CD4-positive, CD25-positive, alpha-beta regulatory T cell (primary cell): ENCODE results near the gene IQGAP1. TPM values are rescaled to one million over a fixed set of nuclear protein-coding genes. Genes with fewer than 3 reads are reported as not detected.

ENCODE experiments used
- ATAC-seq, 2 donors: fragments of 150-1000 bp; cut with Tn5 transposase; one replicate each; pipeline ENCODE4 v1.10.0; 2021; ENCODE audit warnings: low read depth in 2 of 2, moderate number of reproducible peaks in 2 of 2, moderate library complexity in 1 of 2
- DNase-seq, 3 donors: peaks; one replicate each; pipeline versions ENCODE4 v3.0.0 to v3.0.0-alpha.2; 2012 to 2022; ENCODE audit warnings: mixed read lengths in 1 of 3
- H3K27ac ChIP-seq: one replicate; pipeline ENCODE4 v1.7.0; 2013; ENCODE audit warnings: mild to moderate bottlenecking, low read length; ENCODE audit not compliant: insufficient read depth, poor library complexity, severe bottlenecking
- H3K27me3 ChIP-seq: one replicate; pipeline ENCODE4 v1.7.0; 2013; ENCODE audit warnings: low read length; ENCODE audit not compliant: control insufficient read depth, insufficient read depth
- H3K36me3 ChIP-seq: one replicate; pipeline ENCODE4 v1.7.0; 2013; ENCODE audit warnings: mild to moderate bottlenecking, low read length, moderate library complexity; ENCODE audit not compliant: control insufficient read depth, insufficient read depth
- H3K4me1 ChIP-seq: 2 replicates; pipeline ENCODE4 v1.7.0; 2013; ENCODE audit warnings: mild to moderate bottlenecking, low read length; ENCODE audit not compliant: insufficient read depth, control insufficient read depth, poor library complexity, severe bottlenecking
- H3K4me3 ChIP-seq: one replicate; pipeline ENCODE4 v1.7.0; 2013; ENCODE audit warnings: low read depth, mild to moderate bottlenecking, low read length, moderate library complexity
- H3K9me3 ChIP-seq, 2 experiments: 1 replicate in 1 of 2; 2 replicates in 1 of 2; pipeline ENCODE4 v1.7.0; 2013; ENCODE audit warnings: low read length in 2 of 2, mild to moderate bottlenecking in 1 of 2, moderate library complexity in 1 of 2; ENCODE audit not compliant: control insufficient read depth in 2 of 2
- H3K27ac Mint-ChIP-seq, 3 donors: one replicate each; pipeline ENCODE4 v1.8.0; 2020 to 2022; ENCODE audit warnings: mild to moderate bottlenecking in 3 of 3, mixed read lengths in 3 of 3, moderate library complexity in 2 of 3
- H3K27me3 Mint-ChIP-seq: one replicate; pipeline ENCODE4 v1.8.0; 2022; ENCODE audit warnings: mild to moderate bottlenecking, mixed read lengths
- H3K36me3 Mint-ChIP-seq: one replicate; pipeline ENCODE4 v1.8.0; 2020; ENCODE audit warnings: mixed read lengths
- H3K4me1 Mint-ChIP-seq, 4 donors: one replicate each; pipeline ENCODE4 v1.8.0; 2020 to 2022; ENCODE audit warnings: mixed read lengths in 4 of 4, mild to moderate bottlenecking in 1 of 4
- H3K4me3 Mint-ChIP-seq, 4 donors: one replicate each; pipeline ENCODE4 v1.8.0; 2020 to 2022; ENCODE audit warnings: mild to moderate bottlenecking in 4 of 4, mixed read lengths in 4 of 4, moderate library complexity in 3 of 4
- H3K9me3 Mint-ChIP-seq, 7 donors: one replicate each; pipeline ENCODE4 v1.8.0; 2020 to 2022; ENCODE audit warnings: mixed read lengths in 7 of 7, mild to moderate bottlenecking in 3 of 7, moderate library complexity in 2 of 7
- polyA plus RNA-seq, 4 donors: library from polyadenylated mRNA; unstranded; fragments of 300-500 nt; fragmentation: Illumina TruSeq; gene quantifications; one replicate each; pipeline ENCODE4 v1.2.3, GENCODE V29; 2021
- total RNA-seq: library from RNA; stranded (reverse); gene quantifications from one replicate; pipeline ENCODE4 v1.2.3, GENCODE V29; 2022

Gene IQGAP1
- total and polyA plus RNA-seq, 5 donors from 2014 or later, result 98.2 to 198 (median 144) TPM

- H3K4me3 ChIP-seq, result peak overlapping the region; percentile 26
- no peaks in the 10 kb centered on the region for H3K9me3 Mint-ChIP-seq
- H3K9me3 ChIP-seq, result no peaks in the 10 kb centered on the region
- H3K4me1 Mint-ChIP-seq, result peaks cover 52 to 87% (median 69%) of the 10 kb centered on the region in 4 donors
- peak overlapping the region in 1 of 3 donors; percentile 81 for H3K27ac Mint-ChIP-seq
- DNase-seq (no peak), ATAC-seq (no peak)
- peaks cover 25% of the 10 kb centered on the region for H3K36me3 ChIP-seq
- H3K4me1 ChIP-seq, result peaks cover 78% of the 10 kb centered on the region
- no peaks in the 10 kb centered on the region for H3K27me3 ChIP-seq
- no peak overlapping the region for H3K27ac ChIP-seq
- no peaks in the 10 kb centered on the region for H3K27me3 Mint-ChIP-seq
- H3K36me3 Mint-ChIP-seq, result peaks cover 27% of the 10 kb centered on the region
- peak overlapping the region in 2 of 4 donors; percentile 4 to 86 for H3K4me3 Mint-ChIP-seq
Measured at GRCh38 chr15:90394748-90395442, 6.9 kb downstream of the IQGAP1 start.

DNA sequence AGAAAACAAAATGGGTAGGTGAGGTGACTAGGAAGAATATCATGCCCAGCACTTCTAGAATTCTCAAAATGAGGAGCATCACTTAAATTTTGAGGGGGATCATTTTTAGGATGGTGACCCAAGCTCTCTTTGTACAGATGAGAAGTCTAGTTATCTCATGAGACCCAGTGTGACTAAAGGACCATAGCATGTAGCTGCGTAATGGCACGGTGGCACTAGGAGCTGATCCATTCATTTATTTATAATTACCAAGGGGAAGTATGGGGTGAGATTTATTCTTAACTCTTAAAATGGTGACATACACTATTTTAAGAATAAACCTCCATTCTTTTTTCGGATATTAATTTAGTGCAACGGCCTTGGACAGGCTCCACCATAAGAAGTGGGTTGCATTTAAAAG lies 8.3 kb downstream of the IQGAP1 start:
- H3K4me3 ChIP-seq, result no peak overlapping the region
- H3K27ac Mint-ChIP-seq, result peak overlapping the region; percentile 7 to 92 (median 86)
- ATAC-seq (no peak), DNase-seq (no peak)
- no peak overlapping the region for H3K27ac ChIP-seq
- H3K36me3 ChIP-seq, result peaks cover 18% of the 10 kb centered on the region
- no peaks in the 10 kb centered on the region for H3K9me3 ChIP-seq
- no peaks in the 10 kb centered on the region for H3K9me3 Mint-ChIP-seq
- H3K4me3 Mint-ChIP-seq, result peak overlapping the region in 3 of 4 donors; percentile 21 to 79 (median 21)
- H3K4me1 Mint-ChIP-seq, result peaks cover 53 to 87% (median 70%) of the 10 kb centered on the region in 4 donors
- H3K27me3 ChIP-seq, result no peaks in the 10 kb centered on the region
- H3K36me3 Mint-ChIP-seq, result peaks cover 18% of the 10 kb centered on the region
- no peaks in the 10 kb centered on the region for H3K27me3 Mint-ChIP-seq
- H3K4me1 ChIP-seq, result peaks cover 78% of the 10 kb centered on the region

DNA sequence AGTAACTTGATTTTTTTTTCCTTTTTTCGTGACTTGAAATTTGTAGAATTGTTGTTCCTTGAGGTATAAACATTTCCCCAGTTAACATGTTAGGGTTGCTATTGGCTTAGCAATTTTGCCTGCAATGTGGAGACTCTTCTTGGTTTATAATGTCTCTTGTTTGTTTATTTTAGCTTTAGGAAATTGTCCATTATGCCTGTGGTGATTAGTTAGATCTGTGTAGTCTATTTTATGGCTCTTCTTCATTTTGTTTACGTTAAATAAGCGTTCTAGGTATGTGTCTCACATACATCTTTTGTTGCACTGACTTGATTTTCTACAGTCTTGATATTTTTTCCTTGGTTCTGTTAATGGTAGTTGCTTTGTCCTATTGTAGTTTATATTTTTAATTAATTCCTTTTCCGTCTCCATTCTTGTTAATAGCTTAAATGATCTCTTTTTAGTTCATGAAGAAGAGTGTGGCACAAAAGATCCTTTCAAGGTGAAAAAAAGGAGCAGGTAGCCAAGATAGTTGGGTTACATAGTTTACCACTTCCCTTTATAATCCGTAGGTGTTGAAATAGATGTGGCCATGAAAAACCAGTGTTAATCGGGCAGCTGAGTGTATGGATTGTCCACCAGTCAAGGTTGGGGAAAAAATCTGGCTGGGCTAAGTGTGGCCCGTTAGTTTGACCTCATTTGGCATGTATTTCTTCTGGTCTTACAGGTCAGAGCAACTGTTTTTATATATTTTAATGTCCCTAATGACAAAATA lies 12.1 kb downstream of the IQGAP1 start:
- Histone ChIP-seq H3K27ac (peak overlapping the region; percentile 98), H3K36me3 (no peaks in the 10 kb centered on the region), H3K4me3 (peak overlapping the region; percentile 72), H3K9me3 (no peaks in the 10 kb centered on the region), H3K27me3 (no peaks in the 10 kb centered on the region), H3K4me1 (peaks cover 64% of the 10 kb centered on the region)
- H3K4me3 Mint-ChIP-seq, result peak overlapping the region; percentile 82 to 85 (median 83)
- H3K27ac Mint-ChIP-seq, result peak overlapping the region; percentile 98 to 100 (median 98)
- ATAC-seq (no peak), DNase-seq (no peak)
- peaks cover 4% of the 10 kb centered on the region for H3K36me3 Mint-ChIP-seq
- no peaks in the 10 kb centered on the region for H3K27me3 Mint-ChIP-seq
- peaks cover 39 to 85% (median 69%) of the 10 kb centered on the region in 4 donors for H3K4me1 Mint-ChIP-seq
- H3K9me3 Mint-ChIP-seq, result no peaks in the 10 kb centered on the region

- no peaks in the 10 kb centered on the region for H3K36me3 Mint-ChIP-seq
- peak overlapping the region; percentile 98 for H3K27ac ChIP-seq
Measured at GRCh38 chr15:90400759-90401314, 12.8 kb downstream of the IQGAP1 start.

GRCh38 chr15:90401495-90401894 lies 13.5 kb downstream of the IQGAP1 start:
- Mint-ChIP-seq H3K27ac (peak overlapping the region; percentile 98 to 100 (median 98)), H3K4me1 (peaks cover 34 to 82% (median 69%) of the 10 kb centered on the region in 4 donors), H3K36me3 (no peaks in the 10 kb centered on the region), H3K9me3 (no peaks in the 10 kb centered on the region), H3K27me3 (no peaks in the 10 kb centered on the region), H3K4me3 (peak overlapping the region; percentile 82 to 85 (median 83))
- DNase-seq (no peak), ATAC-seq (no peak)
- Histone ChIP-seq H3K4me1 (peaks cover 57% of the 10 kb centered on the region), H3K27ac (peak overlapping the region; percentile 98), H3K9me3 (no peaks in the 10 kb centered on the region), H3K36me3 (no peaks in the 10 kb centered on the region), H3K27me3 (no peaks in the 10 kb centered on the region), H3K4me3 (peak overlapping the region; percentile 72)

More at GRCh38 chr15:90400759-90401314, 12.8 kb downstream of the IQGAP1 start:
- peak; percentile 99 to 100 for ATAC-seq
- H3K4me1 Mint-ChIP-seq, result peaks cover 36 to 82% (median 69%) of the 10 kb centered on the region in 4 donors
- peaks cover 62% of the 10 kb centered on the region for H3K4me1 ChIP-seq
- no peaks in the 10 kb centered on the region for H3K9me3 ChIP-seq
- no peaks in the 10 kb centered on the region for H3K36me3 ChIP-seq
- DNase-seq, result peak; percentile 68 to 91 (median 87)
- no peaks in the 10 kb centered on the region for H3K27me3 Mint-ChIP-seq
- H3K4me3 ChIP-seq, result peak overlapping the region; percentile 72
- H3K9me3 Mint-ChIP-seq, result no peaks in the 10 kb centered on the region
- H3K27me3 ChIP-seq, result no peaks in the 10 kb centered on the region
- peak overlapping the region; percentile 98 to 100 (median 98) for H3K27ac Mint-ChIP-seq
- H3K4me3 Mint-ChIP-seq, result peak overlapping the region; percentile 82 to 85 (median 83)

DNA sequence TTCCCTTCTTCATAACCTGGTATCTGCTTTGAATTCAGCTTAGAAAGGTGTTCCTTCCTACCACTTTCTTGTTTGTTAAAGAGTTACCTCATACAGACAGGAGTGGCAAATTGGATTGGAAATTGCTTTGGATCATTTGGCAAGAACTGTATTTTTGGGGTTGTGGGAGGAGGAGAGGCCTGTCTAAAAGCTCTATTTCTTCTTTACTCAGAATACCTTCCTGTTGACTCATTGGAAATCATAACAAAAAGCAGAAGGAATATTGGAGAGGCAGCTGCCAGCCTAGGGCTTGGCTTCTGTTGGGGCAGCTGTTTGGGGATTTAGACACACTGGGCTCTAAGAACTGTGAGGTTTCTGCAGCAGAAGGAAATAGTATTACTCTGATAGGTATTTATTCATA lies 14.2 kb downstream of the IQGAP1 start:
- peak overlapping the region; percentile 98 for H3K27ac ChIP-seq
- Mint-ChIP-seq H3K4me1 (peaks cover 41 to 83% (median 73%) of the 10 kb centered on the region in 4 donors), H3K36me3 (no peaks in the 10 kb centered on the region), H3K27ac (peak overlapping the region; percentile 81 to 100 (median 98)), H3K4me3 (peak overlapping the region in 3 of 4 donors; percentile 36 to 90 (median 82)), H3K27me3 (no peaks in the 10 kb centered on the region), H3K9me3 (no peaks in the 10 kb centered on the region)
- H3K9me3 ChIP-seq, result no peaks in the 10 kb centered on the region
- DNase-seq (no peak), ATAC-seq (no peak)
- H3K36me3 ChIP-seq, result no peaks in the 10 kb centered on the region
- peak overlapping the region; percentile 72 for H3K4me3 ChIP-seq
- peaks cover 60% of the 10 kb centered on the region for H3K4me1 ChIP-seq
- H3K27me3 ChIP-seq, result no peaks in the 10 kb centered on the region

GRCh38 chr15:90402767-90403166 lies 14.7 kb downstream of the IQGAP1 start:
- Mint-ChIP-seq H3K27me3 (no peaks in the 10 kb centered on the region), H3K9me3 (no peaks in the 10 kb centered on the region), H3K4me1 (peaks cover 41 to 88% (median 75%) of the 10 kb centered on the region in 4 donors), H3K4me3 (peak overlapping the region in 3 of 4 donors; percentile 36 to 90 (median 82)), H3K36me3 (no peaks in the 10 kb centered on the region), H3K27ac (peak overlapping the region; percentile 81 to 100 (median 98))
- Histone ChIP-seq H3K27me3 (no peaks in the 10 kb centered on the region), H3K27ac (peak overlapping the region; percentile 98), H3K9me3 (no peaks in the 10 kb centered on the region), H3K36me3 (no peaks in the 10 kb centered on the region), H3K4me1 (peaks cover 65% of the 10 kb centered on the region), H3K4me3 (peak overlapping the region; percentile 72)
- no peak for DNase-seq
- ATAC-seq, result no peak
